Endothelial cell of umbilical vein (primary cell): ENCODE measurements around the gene TMEM234.
A peak's percentile ranks its signal among the peaks of the same experiment; 100 is the strongest.

Source experiments
- MYC ChIP-seq: IDR thresholded peaks from one replicate; pipeline ENCODE4 v1.6.1; 2011; ENCODE audit warnings: mild to moderate bottlenecking, low read depth, low read length
- TF ChIP-seq, protein P1 (sequence below), 2 donors: IDR thresholded peaks; 1 replicate in 1 of 2; 2 replicates in 1 of 2; pipeline ENCODE4 v1.5.1; 2011; ENCODE audit warnings: low read length in 2 of 2, mild to moderate bottlenecking in 2 of 2, moderate library complexity in 2 of 2, control low read depth in 1 of 2, inconsistent platforms in 1 of 2, low read depth in 1 of 2; ENCODE audit not compliant: insufficient read depth in 1 of 2; ENCODE audit errors: extremely low read depth in 1 of 2

DNA sequence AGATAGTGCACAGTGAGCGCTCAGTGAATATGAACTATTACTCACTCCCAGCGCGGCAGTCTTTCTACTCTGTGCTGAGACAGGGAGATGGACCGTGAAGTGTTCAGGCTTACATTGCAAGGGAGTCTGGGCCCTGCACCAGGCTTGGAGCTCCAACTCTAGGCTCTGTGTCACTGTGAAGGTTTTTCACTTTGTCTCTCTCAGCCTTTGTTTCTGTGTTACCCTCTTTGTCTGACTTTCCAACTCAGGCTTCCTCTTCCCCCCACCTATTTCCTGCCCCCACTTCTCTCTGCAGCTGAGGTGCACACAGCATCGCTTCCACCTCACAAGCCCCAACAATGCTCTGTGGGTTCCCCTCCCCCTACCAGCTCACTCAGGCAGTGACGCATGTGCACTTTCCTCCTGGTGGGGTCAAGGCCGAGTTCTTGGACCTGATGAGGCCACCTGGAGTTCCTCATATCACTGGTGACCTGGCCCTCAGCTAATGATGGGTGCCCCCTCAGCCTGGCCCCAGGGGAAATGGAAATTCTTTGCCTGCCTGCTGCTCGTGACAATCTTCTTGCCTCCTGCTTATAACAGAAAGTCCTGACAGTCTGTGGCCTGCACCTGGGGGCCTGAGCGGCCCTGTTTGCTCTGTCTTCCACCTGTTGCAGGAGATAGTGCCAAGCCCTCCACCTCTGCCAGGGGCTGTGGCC lies 27.8 kb upstream of the TMEM234 start:
- TF ChIP-seq MYC = peak; percentile 50
- TF ChIP-seq, protein P1, sequence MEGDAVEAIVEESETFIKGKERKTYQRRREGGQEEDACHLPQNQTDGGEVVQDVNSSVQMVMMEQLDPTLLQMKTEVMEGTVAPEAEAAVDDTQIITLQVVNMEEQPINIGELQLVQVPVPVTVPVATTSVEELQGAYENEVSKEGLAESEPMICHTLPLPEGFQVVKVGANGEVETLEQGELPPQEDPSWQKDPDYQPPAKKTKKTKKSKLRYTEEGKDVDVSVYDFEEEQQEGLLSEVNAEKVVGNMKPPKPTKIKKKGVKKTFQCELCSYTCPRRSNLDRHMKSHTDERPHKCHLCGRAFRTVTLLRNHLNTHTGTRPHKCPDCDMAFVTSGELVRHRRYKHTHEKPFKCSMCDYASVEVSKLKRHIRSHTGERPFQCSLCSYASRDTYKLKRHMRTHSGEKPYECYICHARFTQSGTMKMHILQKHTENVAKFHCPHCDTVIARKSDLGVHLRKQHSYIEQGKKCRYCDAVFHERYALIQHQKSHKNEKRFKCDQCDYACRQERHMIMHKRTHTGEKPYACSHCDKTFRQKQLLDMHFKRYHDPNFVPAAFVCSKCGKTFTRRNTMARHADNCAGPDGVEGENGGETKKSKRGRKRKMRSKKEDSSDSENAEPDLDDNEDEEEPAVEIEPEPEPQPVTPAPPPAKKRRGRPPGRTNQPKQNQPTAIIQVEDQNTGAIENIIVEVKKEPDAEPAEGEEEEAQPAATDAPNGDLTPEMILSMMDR (IDR thresholded peaks at IDR 0.05; ENCODE audit: extremely low read depth in 1 of 2, insufficient read depth in 1 of 2, low read depth in 1 of 2, low read length in 2 of 2) = no peak
